Astrocyte (in vitro differentiated cells and primary cell): ENCODE data around the gene DZIP1. TPM values are rescaled to one million over a fixed set of nuclear protein-coding genes. Genes with fewer than 3 reads are reported as not detected.

Experiments
- DNase-seq: peaks from one replicate; pipeline ENCODE4 v3.0.0-alpha.2; 2010; ENCODE audit warnings: low read depth
- FAIRE-seq: peaks from 2 replicates; lab custom pipeline; 2011; peaks lifted over from hg19 to GRCh38; lab: Jason Lieb, UNC
- H2AFZ ChIP-seq: 2 replicates; pipeline ENCODE4 v1.6.0; 2012; ENCODE audit warnings: low read depth, low read length, inconsistent platforms
- H3K27ac ChIP-seq: 2 replicates; pipeline ENCODE4 v1.5.1; 2011; ENCODE audit warnings: low read depth, low read length, inconsistent platforms
- H3K27me3 ChIP-seq: 2 replicates; pipeline ENCODE4 v1.6.0; 2011; ENCODE audit warnings: low read length, inconsistent platforms; ENCODE audit not compliant: insufficient read depth
- H3K36me3 ChIP-seq: 2 replicates; pipeline ENCODE4 v1.5.1; 2011; ENCODE audit warnings: low read length, inconsistent platforms; ENCODE audit not compliant: insufficient read depth
- H3K4me1 ChIP-seq: 2 replicates; pipeline ENCODE4 v1.5.1; 2011; ENCODE audit warnings: low read length, inconsistent platforms; ENCODE audit not compliant: insufficient read depth
- H3K4me2 ChIP-seq: 2 replicates; pipeline ENCODE4 v1.6.0; 2012; ENCODE audit warnings: low read length, inconsistent platforms
- H3K4me3 ChIP-seq: 2 replicates; pipeline ENCODE4 v1.5.1; 2011; ENCODE audit warnings: low read depth, mild to moderate bottlenecking, low read length, inconsistent platforms; ENCODE audit not compliant: insufficient read depth
- H3K79me2 ChIP-seq: 2 replicates; pipeline ENCODE4 v1.6.0; 2012; ENCODE audit warnings: mild to moderate bottlenecking, low read length, inconsistent platforms; ENCODE audit not compliant: insufficient read depth
- H3K9ac ChIP-seq: 2 replicates; pipeline ENCODE4 v1.6.0; 2012; ENCODE audit warnings: mild to moderate bottlenecking, low read length, inconsistent platforms
- H3K9me3 ChIP-seq: 2 replicates; pipeline ENCODE4 v1.5.1; 2012; ENCODE audit warnings: low read depth, mild to moderate bottlenecking, low read length, inconsistent platforms; ENCODE audit not compliant: insufficient read depth
- H4K20me1 ChIP-seq: 2 replicates; pipeline ENCODE4 v1.6.0; 2012; ENCODE audit warnings: low read length, inconsistent platforms; ENCODE audit not compliant: insufficient read depth
- H3K27ac Mint-ChIP-seq: one replicate; pipeline ENCODE4 v1.8.0; 2021; ENCODE audit warnings: mild to moderate bottlenecking, mixed read lengths; ENCODE audit not compliant: unreplicated experiment
- H3K27me3 Mint-ChIP-seq: one replicate; pipeline ENCODE4 v1.8.0; 2021; ENCODE audit warnings: low read depth, mixed read lengths; ENCODE audit not compliant: unreplicated experiment
- H3K36me3 Mint-ChIP-seq: one replicate; pipeline ENCODE4 v1.8.0; 2021; ENCODE audit warnings: low read depth, mixed read lengths; ENCODE audit not compliant: unreplicated experiment
- H3K4me1 Mint-ChIP-seq: one replicate; pipeline ENCODE4 v1.8.0; 2021; ENCODE audit warnings: low read depth, mixed read lengths; ENCODE audit not compliant: unreplicated experiment
- H3K4me3 Mint-ChIP-seq: one replicate; pipeline ENCODE4 v1.8.0; 2021; ENCODE audit warnings: mild to moderate bottlenecking, moderate library complexity, mixed read lengths; ENCODE audit not compliant: unreplicated experiment
- H3K9me3 Mint-ChIP-seq: one replicate; pipeline ENCODE4 v1.8.0; 2021; ENCODE audit warnings: mild to moderate bottlenecking, mixed read lengths; ENCODE audit not compliant: unreplicated experiment
- EZH2 ChIP-seq: IDR thresholded peaks from 2 replicates; pipeline ENCODE4 v1.6.1; 2012; ENCODE audit warnings: mild to moderate bottlenecking, low read length, inconsistent platforms; ENCODE audit not compliant: insufficient read depth
- total RNA-seq: library from RNA; stranded (reverse); gene quantifications from 2 replicates; pipeline ENCODE4 v1.2.1, GENCODE V29; 2021
- TF ChIP-seq, protein P1 (sequence below): IDR thresholded peaks from 2 replicates; pipeline ENCODE4 v1.5.1; 2011; ENCODE audit warnings: low read depth, mild to moderate bottlenecking, inconsistent platforms, low read length, moderate library complexity; ENCODE audit not compliant: insufficient read depth

Gene DZIP1
- total RNA-seq, 1 donor from 2014 or later = 52.4 TPM

GRCh38 chr13:95652821-95653220, 8.3 kb upstream of the DZIP1 start:
- Histone ChIP-seq H3K27ac (no peak overlapping the region), H3K9me3 (peaks cover 2% of the 10 kb centered on the region), H4K20me1 (no peaks in the 10 kb centered on the region), H3K79me2 (no peaks in the 10 kb centered on the region), H3K4me1 (no peaks in the 10 kb centered on the region), H3K36me3 (no peaks in the 10 kb centered on the region), H3K27me3 (no peaks in the 10 kb centered on the region), H3K4me3 (no peak overlapping the region), H3K9ac (no peak overlapping the region), H3K4me2 (no peak overlapping the region), H2AFZ (no peak overlapping the region)
- no peak overlapping the region for H3K4me3 Mint-ChIP-seq
- TF ChIP-seq, protein P1, sequence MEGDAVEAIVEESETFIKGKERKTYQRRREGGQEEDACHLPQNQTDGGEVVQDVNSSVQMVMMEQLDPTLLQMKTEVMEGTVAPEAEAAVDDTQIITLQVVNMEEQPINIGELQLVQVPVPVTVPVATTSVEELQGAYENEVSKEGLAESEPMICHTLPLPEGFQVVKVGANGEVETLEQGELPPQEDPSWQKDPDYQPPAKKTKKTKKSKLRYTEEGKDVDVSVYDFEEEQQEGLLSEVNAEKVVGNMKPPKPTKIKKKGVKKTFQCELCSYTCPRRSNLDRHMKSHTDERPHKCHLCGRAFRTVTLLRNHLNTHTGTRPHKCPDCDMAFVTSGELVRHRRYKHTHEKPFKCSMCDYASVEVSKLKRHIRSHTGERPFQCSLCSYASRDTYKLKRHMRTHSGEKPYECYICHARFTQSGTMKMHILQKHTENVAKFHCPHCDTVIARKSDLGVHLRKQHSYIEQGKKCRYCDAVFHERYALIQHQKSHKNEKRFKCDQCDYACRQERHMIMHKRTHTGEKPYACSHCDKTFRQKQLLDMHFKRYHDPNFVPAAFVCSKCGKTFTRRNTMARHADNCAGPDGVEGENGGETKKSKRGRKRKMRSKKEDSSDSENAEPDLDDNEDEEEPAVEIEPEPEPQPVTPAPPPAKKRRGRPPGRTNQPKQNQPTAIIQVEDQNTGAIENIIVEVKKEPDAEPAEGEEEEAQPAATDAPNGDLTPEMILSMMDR = no peak
- no peak for TF ChIP-seq EZH2
- peaks cover 6% of the 10 kb centered on the region for H3K27me3 Mint-ChIP-seq
- H3K36me3 Mint-ChIP-seq = peaks cover 2% of the 10 kb centered on the region
- no peaks in the 10 kb centered on the region for H3K9me3 Mint-ChIP-seq
- FAIRE-seq (no peak), DNase-seq (no peak)
- H3K27ac Mint-ChIP-seq = no peak overlapping the region
- no peaks in the 10 kb centered on the region for H3K4me1 Mint-ChIP-seq

- Mint-ChIP-seq H3K27ac (no peak overlapping the region), H3K4me3 (no peak overlapping the region), H3K4me1 (peaks cover 2% of the 10 kb centered on the region), H3K36me3 (peaks cover 2% of the 10 kb centered on the region), H3K9me3 (no peaks in the 10 kb centered on the region), H3K27me3 (peaks cover 6% of the 10 kb centered on the region)
- DNase-seq (no peak), FAIRE-seq (no peak)
- Histone ChIP-seq H4K20me1 (no peaks in the 10 kb centered on the region), H3K4me2 (no peak overlapping the region), H3K9me3 (peaks cover 2% of the 10 kb centered on the region), H3K9ac (no peak overlapping the region), H3K27me3 (no peaks in the 10 kb centered on the region), H3K4me3 (no peak overlapping the region), H3K4me1 (no peaks in the 10 kb centered on the region), H3K27ac (no peak overlapping the region), H2AFZ (no peak overlapping the region), H3K79me2 (no peaks in the 10 kb centered on the region), H3K36me3 (no peaks in the 10 kb centered on the region)
- TF ChIP-seq, protein P1 = no peak
- no peak for TF ChIP-seq EZH2
Measured at GRCh38 chr13:95652244-95652764, 7.8 kb upstream of the DZIP1 start.

DNA sequence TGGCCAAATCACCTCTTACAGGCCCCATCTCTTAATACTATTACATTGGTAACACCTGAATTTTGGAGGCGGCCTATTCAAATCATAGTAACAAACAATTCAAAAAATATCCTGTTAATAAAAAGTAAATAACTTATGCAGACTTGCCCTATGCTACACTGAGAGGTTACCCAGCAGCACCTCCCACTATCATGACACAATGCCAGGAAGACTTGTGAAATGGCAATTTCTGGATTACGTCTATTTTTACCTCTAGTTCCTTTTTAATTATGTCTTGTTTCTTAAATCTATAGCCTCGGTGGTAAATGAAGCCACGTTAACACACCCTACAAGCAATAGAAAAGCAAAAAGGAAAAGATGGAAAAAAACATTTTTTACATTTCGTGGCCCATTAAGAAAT, 6.2 kb upstream of the DZIP1 start:
- Mint-ChIP-seq H3K4me1 (peaks cover 3% of the 10 kb centered on the region), H3K27ac (no peak overlapping the region), H3K27me3 (peaks cover 6% of the 10 kb centered on the region), H3K4me3 (no peak overlapping the region), H3K36me3 (peaks cover 2% of the 10 kb centered on the region), H3K9me3 (no peaks in the 10 kb centered on the region)
- H3K27ac ChIP-seq = no peak overlapping the region
- TF ChIP-seq, protein P1 = no peak
- no peak for TF ChIP-seq EZH2
- H3K27me3 ChIP-seq = no peaks in the 10 kb centered on the region
- peaks cover 2% of the 10 kb centered on the region for H3K9me3 ChIP-seq
- FAIRE-seq (no peak), DNase-seq (no peak)
- H4K20me1 ChIP-seq = no peaks in the 10 kb centered on the region
- H3K4me2 ChIP-seq = no peak overlapping the region
- no peaks in the 10 kb centered on the region for H3K79me2 ChIP-seq
- no peaks in the 10 kb centered on the region for H3K4me1 ChIP-seq
- H2AFZ ChIP-seq = no peak overlapping the region
- no peaks in the 10 kb centered on the region for H3K36me3 ChIP-seq
- no peak overlapping the region for H3K4me3 ChIP-seq
- no peak overlapping the region for H3K9ac ChIP-seq
